CD4-positive, alpha-beta T cell treated with Interleukin-6 for 4 hours (primary cell): ENCODE data around the gene SLC25A22.

Experiments used
- DNase-seq: peaks from one replicate; pipeline ENCODE4 v3.0.0-alpha.2; 2020; ENCODE audit warnings: mixed read lengths

The SLC25A22 gene

GRCh38 chr11:788953-789940 lies 8.8 kb downstream of the SLC25A22 start:
- DNase-seq: no peak

DNA sequence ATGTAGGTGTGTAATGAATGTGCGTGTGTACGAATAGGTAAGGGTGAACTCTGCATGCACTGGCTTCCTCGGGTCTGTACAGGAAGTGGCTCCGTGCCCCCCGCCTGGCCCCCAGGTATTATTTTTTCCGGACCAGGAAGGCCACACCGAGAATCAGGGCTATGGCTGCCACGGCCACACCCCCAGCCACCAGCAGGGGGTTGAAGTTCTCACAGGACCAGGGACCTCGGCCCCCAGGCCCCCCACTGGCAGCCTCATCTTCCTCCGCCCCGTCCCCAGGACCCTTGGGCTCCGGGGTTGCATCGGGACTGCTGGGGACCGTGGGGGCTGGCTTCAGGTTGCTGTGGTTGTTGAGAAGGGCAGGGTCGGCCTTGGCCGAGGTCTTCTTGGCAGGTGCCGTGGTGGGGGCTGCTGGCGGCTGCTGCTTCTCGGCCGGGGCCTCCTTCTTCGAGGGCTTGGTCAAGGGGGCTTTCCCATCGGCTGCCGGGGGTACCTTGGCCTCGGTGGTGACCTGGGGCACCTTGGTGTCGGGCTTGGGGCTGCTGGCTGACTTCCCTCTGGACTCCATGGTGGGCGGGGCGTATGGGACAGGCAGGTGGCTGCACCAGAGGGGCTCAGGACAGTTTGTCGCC lies 10.0 kb downstream of the SLC25A22 start:
- DNase-seq: no peak

DNA sequence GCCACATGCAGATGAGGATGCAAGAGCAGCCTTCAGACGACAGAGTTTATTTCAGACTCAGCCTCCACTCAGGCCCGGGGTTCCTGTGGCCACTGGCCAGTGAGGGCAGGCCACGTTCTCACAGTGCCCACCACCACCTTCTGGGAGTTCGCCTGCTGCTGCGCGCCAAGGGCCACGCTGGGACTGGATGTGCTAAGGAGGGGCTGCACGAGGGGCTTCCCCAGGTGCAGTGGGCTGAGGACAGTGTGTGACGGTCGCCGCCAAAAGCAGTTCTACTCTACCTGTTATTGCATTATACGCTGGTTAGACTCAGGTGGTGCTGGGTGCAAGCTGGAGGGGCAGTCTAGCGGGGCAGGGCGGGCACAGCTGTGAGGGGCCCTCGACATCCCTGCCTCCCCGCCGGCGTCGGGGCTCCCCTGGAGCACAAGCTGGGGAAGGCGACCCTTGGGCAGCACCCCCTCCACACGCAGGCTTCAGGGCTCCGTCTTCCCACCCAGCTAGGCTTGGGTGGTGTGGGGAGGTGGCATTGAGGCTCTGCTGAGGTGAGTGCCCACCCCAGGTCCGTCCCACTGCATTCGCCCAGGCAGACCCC lies 10.9 kb downstream of the SLC25A22 start:
- DNase-seq: no peak

DNA sequence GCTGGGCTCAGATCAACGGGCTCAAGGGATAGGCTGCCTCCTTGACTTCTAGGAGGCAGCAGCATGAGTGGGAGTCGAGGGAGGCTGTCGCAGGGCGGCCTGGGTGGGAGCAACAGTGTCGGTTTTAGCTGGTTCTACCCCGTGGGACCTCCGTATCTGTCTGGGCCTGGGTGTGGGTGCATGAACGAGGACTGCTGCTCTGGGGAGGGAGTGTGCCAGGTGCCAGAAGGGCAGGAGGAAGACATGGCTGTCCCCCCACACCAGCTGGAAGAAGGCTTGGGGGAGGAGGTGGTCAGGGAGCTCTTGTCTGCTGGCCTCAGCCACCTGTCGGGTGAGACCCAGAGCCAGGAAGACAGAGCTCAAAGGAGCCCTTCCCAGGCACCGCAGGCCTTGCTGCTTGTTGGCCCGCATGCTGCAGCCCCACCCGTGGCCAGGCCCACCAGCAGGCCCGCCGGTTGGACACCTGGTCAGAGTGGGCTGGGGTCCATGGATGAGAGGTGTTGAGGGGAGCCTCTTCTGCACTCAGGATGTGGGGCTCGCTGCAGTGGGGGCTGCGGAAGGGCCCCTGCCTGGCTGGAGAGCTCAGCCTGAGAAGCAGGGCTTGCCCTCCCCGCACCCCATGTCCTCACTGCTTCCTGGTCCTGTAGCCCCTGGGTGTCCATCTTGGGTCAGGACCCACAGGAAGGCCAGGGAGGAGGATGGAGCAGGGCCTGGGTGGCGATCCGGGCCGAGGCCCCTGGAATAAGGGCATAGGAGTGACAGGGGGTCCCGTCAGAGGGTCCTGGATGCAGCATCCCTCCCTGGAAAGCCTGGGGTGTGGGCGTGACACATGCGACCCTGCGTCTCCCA lies 11.6 kb downstream of the SLC25A22 start:
- no peak for DNase-seq

DNA sequence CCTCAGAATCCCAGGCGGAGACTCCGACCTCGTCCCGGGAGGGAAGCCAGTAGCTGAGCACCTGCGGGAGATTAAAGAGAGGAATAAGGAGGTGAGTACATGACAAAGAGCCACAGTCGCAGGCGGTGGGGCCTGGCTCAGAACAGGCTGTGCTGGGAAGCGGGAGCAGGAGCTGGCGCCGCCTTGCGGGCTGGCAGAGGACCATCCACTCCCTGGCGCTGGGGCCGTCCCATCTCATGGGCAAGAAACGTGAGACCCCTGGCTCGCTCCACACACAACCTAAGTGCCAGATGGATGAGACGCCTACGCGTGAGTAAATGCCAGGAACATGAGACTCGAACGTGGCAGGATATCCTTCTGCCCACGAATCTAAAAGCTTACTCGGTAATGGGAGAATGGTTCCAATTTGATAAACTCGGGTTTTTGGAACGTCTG lies 14.5 kb downstream of the SLC25A22 start:
- DNase-seq: peak; percentile 50

DNA sequence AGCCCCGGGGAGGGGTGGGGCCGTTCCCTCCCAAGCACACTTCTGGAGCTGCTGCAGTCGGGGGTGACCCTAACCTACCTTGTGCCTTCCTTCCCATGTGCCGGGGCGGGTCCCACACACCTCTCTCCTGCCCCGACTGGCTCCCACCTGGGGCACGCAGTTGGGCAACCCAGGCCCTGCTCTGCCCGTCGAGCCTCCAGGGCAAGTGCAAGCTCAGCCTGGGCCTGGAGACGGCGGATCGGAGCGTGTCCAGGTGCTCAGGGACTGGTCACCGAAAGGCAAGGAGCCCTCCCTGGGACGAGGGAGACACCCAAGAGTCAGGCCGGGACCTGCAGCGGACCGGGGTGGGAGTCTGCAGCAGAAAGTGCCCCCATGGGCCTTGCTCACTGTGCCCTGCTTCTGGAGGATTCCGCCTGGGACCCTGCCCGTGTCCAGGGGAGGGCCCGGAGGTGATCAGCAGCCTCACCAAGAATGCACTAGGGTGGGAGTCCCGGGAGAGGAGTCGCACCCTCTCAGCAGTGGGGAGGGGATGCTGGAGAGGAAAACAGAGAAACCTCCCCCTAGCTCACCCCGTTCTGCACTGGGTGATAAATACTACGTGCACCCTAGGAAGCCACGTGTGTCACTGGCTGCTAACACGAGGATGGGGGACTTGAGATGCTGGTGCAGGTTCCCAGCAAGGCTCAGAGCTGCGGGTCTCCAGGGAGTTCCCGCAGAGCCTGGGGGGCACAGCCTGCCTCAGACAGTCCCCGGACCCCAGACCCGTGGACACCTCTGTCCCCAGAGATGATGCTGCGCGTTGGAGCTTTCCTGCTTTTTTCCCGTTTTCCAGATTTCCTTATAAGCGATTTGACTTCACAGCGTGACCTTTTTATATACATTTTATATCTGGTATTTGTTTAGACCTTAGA lies 15.6 kb downstream of the SLC25A22 start:
- DNase-seq: peak; percentile 3

- no peak for DNase-seq
Measured at GRCh38 chr11:779955-780532, 18.0 kb downstream of the SLC25A22 start.

DNA sequence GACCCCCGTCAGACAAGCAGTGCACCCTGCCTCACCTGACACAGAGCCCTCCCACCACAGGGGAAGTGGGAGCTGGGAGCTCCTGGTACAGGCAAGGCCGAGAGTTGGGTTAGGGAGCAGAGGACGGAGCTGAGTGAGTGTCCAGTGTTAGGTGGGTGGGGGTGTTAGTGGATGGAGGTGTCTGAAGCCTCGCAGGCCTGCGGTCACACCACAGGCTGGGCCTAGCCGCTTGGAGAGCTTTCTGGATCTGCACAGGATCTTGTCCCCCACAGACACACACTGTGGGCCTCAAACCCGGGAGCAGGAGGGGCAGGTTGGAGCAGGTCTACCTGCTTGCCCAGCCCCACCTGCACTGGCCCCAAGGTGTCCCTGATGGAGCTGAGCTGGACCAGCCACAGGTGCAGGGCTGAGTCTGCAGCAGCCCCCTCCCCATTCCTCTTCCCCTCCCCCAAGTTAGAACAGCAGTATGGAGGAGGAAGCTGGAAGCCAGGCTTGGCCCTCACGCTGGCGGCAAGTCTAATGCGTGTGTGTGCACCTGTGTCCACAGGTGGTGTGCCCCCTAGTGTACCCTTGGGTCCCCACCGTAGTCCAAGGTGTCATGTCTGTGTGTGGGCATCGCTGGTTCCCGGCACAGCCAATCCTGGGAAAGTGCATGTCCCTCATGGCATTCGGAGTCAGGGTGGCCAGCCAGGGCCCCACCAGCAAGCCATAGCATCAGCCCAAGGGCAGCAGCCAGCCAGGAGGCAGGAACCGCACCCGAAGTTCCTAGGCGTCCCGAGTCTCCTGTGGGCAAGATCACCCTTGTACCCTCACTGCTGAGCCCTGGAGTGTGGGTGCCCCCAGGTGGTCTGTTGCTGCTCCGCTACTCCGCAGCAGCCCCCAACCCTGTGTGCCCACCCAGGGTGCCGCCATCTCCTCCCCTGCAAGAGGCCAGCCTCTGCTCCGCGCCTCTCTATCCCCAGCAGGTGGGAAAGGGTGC lies 18.8 kb downstream of the SLC25A22 start:
- no peak for DNase-seq

- DNase-seq: peak; percentile 95
Measured at GRCh38 chr11:777288-778255, 20.5 kb downstream of the SLC25A22 start, which contains the start of gene GATD1. GATD1 (minus strand) TSS chr11:777487; CDS start chr11:777462, 25 bp downstream.

GRCh38 chr11:776561-777287 lies 21.4 kb downstream of the SLC25A22 start:
- DNase-seq: no peak

GRCh38 chr11:776263-776560 lies 21.9 kb downstream of the SLC25A22 start:
- DNase-seq: no peak

- no peak for DNase-seq
Measured at GRCh38 chr11:774873-775592, 23.0 kb downstream of the SLC25A22 start.

GRCh38 chr11:773830-774229 lies 24.3 kb downstream of the SLC25A22 start:
- no peak for DNase-seq

DNA sequence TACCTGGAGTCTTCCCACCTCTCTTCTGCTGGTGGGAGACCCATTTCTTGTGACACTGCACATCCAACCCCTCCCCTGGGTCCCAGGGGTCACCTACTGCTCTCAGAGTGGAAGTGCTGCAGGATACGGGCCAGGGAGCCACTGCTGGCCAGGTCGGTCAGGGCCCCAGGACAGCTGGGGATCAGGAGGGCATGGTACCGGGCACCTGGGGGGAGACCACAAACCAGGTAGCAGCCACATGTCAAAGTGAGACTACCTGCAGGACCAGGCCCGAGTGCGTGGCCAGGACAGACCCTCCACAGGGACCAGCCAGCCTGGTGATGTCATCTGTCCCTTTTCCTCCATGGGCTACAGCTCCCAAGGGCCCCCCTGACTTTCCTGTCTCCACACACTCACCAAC lies 24.7 kb downstream of the SLC25A22 start:
- no peak for DNase-seq

DNA sequence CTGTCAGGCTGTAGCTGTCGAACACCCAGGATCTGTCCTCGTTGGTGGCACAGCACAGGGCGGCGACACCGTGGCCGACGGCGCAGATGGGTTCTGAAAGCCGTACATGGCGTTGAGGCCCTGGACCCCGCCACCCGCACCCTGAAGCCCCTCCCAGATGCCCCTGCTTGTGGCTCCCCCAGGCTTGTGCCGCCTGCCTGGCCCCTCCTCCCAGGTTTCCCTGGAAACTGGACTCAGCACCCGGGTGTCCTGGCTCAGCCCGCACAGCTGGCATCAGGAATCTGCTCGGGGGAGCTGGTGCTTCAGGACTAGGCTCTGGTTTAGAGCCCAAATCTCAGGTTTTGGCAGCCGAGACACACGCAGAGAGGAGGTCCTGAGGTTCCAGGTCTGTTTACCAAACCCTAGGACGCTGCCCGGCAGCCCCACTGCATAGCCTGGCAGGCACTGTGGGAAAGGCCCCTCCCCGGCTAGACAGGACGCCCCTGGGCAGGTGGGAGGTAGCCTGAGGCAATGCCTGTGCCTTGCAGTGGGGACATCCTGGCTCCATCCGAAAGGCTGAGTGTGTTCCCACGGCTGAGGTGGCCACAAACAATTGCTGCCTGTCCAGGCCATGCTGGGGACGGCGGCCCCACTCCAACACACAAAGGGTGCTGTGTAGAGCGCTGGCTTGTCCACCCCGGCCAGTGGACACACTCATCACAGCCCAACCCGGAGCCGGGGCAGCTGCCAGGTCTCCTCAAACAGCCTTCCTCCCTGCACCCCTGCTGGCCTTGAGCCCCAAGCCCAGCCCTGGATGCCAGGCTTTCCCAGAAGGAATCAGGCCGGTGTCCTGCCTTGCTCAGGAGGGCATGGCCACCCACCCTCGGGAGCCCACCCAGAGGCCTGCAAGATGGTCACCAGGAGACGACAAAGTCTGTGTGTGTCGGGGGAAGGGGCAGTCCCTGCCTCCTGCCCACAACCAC lies 25.4 kb downstream of the SLC25A22 start:
- no peak for DNase-seq

DNA sequence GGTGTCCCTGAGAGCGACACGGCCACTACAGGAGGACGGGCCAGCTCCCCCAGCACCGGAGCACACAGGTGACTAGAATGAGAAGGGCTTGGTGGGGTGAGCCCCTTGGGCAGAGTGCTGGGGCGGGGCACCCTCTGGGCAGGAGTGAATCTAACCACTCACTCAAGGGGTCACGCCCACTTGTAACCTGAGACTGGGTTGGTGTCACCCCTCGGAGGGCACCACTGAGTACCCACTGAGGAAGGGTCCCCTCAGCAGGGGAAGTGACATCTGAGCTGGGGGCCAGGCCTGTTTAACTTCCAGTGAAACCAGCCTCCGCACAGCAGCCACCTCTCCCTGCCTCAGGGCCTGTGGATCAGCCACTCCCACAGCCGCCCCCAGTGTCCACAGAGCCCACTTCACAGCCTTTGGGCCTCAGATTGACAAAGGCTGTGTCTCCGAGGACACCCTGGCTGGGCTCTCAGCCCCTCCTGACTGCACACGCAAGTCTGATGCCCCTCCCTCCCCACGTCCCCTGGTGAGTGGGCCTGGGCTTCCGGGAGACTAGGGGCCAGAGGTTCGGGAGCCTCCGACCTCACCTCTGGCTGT lies 26.4 kb downstream of the SLC25A22 start:
- DNase-seq: no peak
